Stimulated activated CD4-positive, alpha-beta T cell treated with anti-CD3 and anti-CD28 coated beads, Interleukin-1b, Interleukin-23, amount 100 ng/mL, for 4 hours (primary cell): ENCODE results near the gene KRT82.
"Not testable (repeated sequence)": the region's sequence is repeated elsewhere in the genome, so short reads cannot be mapped to it uniquely, and the experiment has no call there.

ENCODE experiments used
- DNase-seq, 2 donors: peaks; one replicate each; pipeline ENCODE4 v3.0.0-alpha.2; 2020; ENCODE audit warnings: low read depth in 2 of 2

KRT82 gene

GRCh38 chr12:52405922-52406385, at the start of gene KRT82:
Gene KRT82 (minus strand): TSS chr12:52406335. CDS start chr12:52406277, 58 bp downstream.
- DNase-seq, result no peak

- DNase-seq, result no peak
Measured at GRCh38 chr12:52455821-52456220, 49.7 kb upstream of the KRT82 start.

GRCh38 chr12:52454411-52455201, 48.5 kb upstream of the KRT82 start:
- no peak for DNase-seq

- DNase-seq, result no peak
Measured at GRCh38 chr12:52452101-52452500, 46.0 kb upstream of the KRT82 start, which contains the start of gene KRT6B. Gene KRT6B (minus strand): TSS chr12:52452146. CDS start chr12:52452078, 68 bp downstream.

GRCh38 chr12:52448228-52448627, 42.1 kb upstream of the KRT82 start:
- DNase-seq, result no peak

GRCh38 chr12:52447196-52447595, 41.1 kb upstream of the KRT82 start:
- not testable (repeated sequence) for DNase-seq

GRCh38 chr12:52446367-52447045, 40.4 kb upstream of the KRT82 start:
- no peak for DNase-seq

GRCh38 chr12:52445876-52446275, 39.7 kb upstream of the KRT82 start:
- DNase-seq, result no peak

GRCh38 chr12:52444647-52445595, 38.8 kb upstream of the KRT82 start:
- DNase-seq, result no peak

GRCh38 chr12:52443966-52444365, 37.8 kb upstream of the KRT82 start:
- no peak for DNase-seq

GRCh38 chr12:52442600-52443061, 36.5 kb upstream of the KRT82 start:
- DNase-seq, result no peak

- DNase-seq, result no peak
Measured at GRCh38 chr12:52441320-52441911, 35.3 kb upstream of the KRT82 start.

GRCh38 chr12:52440821-52441319, 34.7 kb upstream of the KRT82 start:
- DNase-seq, result no peak

GRCh38 chr12:52439845-52440244, 33.7 kb upstream of the KRT82 start:
- no peak for DNase-seq

- DNase-seq, result no peak
Measured at GRCh38 chr12:52439420-52439819, 33.3 kb upstream of the KRT82 start.

GRCh38 chr12:52438305-52439301, 32.5 kb upstream of the KRT82 start:
- no peak for DNase-seq

GRCh38 chr12:52437508-52437907, 31.4 kb upstream of the KRT82 start:
- no peak for DNase-seq

- DNase-seq, result no peak
Measured at GRCh38 chr12:52436828-52437474, 30.8 kb upstream of the KRT82 start.
